ENCODE data around the gene BFSP2.
"Not testable (repeated sequence)": the region's sequence is repeated elsewhere in the genome, so short reads cannot be mapped to it uniquely, and the experiment has no call there.

BFSP2 gene

DNA sequence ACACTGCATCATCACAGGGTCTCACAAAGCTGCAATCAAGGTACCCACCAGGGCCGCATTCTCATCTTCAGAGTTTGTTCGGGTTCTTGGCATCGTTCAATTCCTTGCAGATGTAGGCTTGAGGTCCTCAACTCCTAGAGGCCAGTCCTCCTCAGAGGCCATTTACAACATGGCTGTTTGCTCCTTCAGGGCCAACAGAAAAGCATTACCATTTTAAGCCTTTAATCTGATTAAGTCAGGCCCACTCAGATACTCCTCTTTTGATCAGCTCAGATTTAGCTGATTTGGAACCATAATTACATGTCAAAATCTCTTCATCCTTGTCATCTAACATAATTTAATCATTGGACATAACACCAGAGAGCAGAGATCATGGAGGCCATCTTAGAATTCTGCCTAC is 55.4 kb downstream of the BFSP2 start:
- no peak for DNase-seq (ENCODE audit: low read depth in 2 of 2, low spot score in 1 of 2)

DNA sequence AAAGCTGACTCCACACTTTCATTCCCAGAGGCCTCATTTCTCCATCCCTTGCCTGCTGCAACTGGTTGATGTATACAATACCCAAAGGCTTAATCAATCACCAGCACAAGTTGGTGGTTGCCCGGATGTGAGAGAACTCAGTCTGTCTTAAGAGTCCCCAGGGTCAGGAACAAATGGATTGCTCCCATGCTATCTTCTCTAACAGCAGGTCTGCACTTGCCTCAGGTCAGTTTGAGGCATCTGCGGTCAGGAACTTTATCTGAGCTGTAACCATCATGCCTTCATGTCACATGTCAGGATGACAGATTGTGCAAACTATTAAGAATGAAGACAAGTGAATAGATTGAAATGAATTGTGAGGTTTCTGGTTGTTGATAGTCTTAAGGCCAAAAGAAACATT is 56.1 kb downstream of the BFSP2 start:
- no peak for DNase-seq (ENCODE audit: low read depth in 2 of 2, low spot score in 1 of 2)

GRCh38 chr3:133457025-133457424 is 57.2 kb downstream of the BFSP2 start:
- no peak for DNase-seq (ENCODE audit: low read depth in 2 of 2, low spot score in 1 of 2)

DNA sequence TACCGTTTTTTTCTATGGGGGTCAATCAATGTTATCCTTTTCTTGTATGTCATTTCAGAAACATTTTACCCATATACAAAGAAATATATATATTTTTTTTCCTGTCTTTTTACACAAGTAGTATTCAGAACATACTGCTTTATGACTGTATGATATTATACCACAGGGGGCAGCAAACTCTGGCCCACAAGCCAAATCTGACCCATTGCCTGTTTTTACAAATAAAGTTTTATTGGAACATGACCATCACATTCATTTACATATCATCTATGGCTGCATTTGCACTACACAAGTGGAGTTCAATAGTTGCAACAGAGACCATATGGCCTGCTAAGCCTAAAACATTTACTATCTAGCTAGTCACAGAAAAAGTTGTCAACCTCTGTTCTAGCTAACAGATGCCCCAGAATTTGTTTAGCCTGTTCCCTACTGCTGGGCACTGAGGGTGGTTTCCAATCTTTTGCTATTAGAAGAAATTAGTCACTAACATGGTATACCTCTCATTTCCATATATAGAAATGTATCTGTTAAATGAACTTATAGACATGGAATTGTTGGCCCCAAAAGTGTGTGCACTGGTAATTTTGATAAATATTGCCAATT is 57.7 kb downstream of the BFSP2 start:
- no peak for DNase-seq (ENCODE audit: low read depth in 2 of 2, low spot score in 1 of 2)

- no peak for DNase-seq (ENCODE audit: low read depth in 2 of 2, low spot score in 1 of 2)
These were observed 59.5 kb downstream of the BFSP2 start for GRCh38 chr3:133459400-133459799.

GRCh38 chr3:133460809-133461208 is 61.0 kb downstream of the BFSP2 start:
- no peak for DNase-seq (ENCODE audit: low read depth in 2 of 2, low spot score in 1 of 2)

GRCh38 chr3:133461291-133461690 is 61.4 kb downstream of the BFSP2 start:
- no peak for DNase-seq (ENCODE audit: low read depth in 2 of 2, low spot score in 1 of 2)

GRCh38 chr3:133463347-133463860 is 63.5 kb downstream of the BFSP2 start:
- DNase-seq (ENCODE audit: low read depth in 2 of 2, low spot score in 1 of 2): no peak

GRCh38 chr3:133464573-133464972 is 64.7 kb downstream of the BFSP2 start:
- no peak for DNase-seq (ENCODE audit: low read depth in 2 of 2, low spot score in 1 of 2)

DNA sequence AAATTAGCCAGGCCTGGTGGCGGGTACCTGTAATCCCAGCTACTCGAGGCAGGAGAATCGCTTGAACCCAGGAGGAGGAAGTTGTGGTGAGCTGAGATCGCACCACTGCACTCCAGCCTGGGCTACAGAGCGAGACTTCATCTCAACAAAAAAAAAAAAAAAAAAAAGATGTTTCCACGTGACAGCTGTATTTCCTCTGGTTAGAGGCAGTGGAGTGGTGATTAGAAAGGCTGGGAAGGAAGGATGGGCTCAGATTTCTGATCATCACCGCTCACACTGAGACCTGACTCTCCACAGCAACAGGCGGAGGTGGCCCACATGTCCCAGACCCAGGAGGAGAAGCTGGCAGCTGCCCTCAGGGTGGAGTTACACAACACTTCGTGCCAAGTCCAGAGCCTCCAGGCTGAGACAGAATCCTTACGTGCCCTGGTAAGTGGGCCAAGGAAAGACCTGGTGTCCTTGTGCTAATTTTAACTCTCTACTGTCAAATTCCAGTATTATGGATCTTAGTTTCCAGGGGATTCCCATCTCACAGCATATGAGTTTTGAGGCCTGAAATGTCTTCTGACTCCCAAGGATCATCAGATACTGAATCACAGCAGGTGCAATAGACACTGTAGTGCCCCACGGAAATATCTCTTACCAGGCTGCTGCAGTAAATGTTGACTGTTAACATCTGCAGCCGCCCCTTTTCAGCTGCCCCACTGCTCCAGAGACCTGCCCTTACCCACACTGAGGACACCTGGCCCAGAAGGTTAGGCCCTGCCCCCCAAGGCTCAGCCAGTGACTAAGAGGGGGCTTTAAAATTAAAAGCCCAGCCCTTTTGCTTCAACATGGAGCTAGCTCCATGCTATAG is 66.9 kb downstream of the BFSP2 start:
- DNase-seq (ENCODE audit: low read depth in 2 of 2, low spot score in 1 of 2): no peak

GRCh38 chr3:133467780-133468179 is 67.9 kb downstream of the BFSP2 start:
- no peak for DNase-seq (ENCODE audit: low read depth in 2 of 2, low spot score in 1 of 2)

DNA sequence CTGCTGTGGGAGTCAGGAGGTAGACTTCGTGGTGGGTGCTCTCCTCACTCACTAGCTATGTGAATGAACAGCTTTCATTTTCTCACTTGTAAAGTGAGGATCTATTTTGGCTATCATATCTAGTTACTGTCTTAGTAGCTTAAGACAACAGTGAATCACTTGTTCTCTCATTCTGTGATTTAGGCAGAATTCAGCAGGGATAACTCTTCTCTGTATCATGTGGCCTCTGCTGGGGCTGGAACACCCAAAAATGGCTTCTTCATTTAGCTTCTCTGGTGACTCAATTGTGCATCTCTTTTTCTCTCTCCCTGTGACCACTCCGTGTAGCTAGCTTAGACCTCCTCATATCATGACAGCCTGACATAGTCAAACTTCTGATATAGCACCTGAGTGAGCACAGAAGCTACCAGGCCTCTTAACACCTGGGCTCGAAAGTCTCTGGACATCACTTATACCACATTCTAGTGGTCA is 68.4 kb downstream of the BFSP2 start:
- DNase-seq (ENCODE audit: low read depth in 2 of 2, low spot score in 1 of 2): no peak

DNA sequence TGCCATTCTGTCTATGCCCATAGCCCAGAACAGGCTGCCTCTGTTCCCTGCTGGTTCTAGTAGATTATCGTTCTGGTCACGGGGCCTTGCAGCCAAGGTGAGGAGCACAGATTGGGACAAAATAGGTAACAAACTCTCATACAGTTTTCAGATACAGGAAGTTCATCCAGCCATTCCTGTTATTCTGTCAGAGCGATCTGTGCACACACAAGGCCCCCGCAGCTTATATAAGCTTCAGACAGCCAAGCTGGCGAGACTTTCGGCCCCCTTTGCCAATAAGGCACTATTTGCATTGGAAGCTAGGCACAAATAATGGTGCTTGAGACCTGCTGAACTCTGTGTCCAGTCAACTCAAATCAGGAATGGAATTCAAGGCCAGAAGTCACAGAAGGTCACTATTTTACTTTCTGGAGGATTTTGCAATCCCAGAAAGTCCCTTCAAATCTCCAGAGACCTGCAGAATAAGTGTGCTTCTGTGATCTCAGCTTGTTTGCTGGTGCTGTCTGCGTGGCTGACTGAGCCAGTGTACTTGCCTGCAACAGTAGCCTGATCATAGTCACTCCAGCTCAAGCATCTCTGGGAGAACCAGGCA is 69.4 kb downstream of the BFSP2 start:
- DNase-seq (ENCODE audit: low read depth in 2 of 2, low spot score in 1 of 2): no peak

- no peak for DNase-seq (ENCODE audit: low read depth in 2 of 2, low spot score in 1 of 2)
These were observed 72.4 kb downstream of the BFSP2 start for GRCh38 chr3:133472242-133472641.

GRCh38 chr3:133472889-133473288 is 73.0 kb downstream of the BFSP2 start:
- no peak for DNase-seq (ENCODE audit: low read depth in 2 of 2, low spot score in 1 of 2)

DNA sequence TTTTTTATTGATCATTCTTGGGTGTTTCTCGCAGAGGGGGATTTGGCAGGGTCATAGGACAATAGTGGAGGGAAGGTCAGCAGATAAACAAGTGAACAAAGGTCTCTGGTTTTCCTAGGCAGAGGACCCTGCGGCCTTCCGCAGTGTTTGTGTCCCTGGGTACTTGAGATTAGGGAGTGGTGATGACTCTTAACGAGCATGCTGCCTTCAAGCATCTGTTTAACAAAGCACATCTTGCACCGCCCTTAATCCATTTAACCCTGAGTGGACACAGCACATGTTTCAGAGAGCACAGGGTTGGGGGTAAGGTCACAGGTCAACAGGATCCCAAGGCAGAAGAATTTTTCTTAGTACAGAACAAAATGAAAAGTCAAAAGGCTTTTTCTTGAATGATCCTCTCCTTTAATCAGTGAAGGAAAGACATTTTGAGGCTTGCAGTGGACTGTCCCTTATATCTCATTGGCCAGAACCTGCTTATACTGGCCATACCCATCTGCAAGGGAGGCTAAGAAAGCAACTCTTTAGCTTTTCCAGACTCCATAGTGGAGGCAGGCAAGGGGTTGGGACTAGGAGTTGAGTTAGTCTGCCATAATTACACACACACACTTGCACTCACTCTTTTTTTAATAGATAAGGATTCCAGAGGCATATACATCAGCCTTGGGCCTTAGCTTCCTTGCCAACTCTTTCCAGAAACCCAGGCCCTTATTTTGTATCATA is 73.8 kb downstream of the BFSP2 start:
- not testable (repeated sequence) for DNase-seq (ENCODE audit: low read depth in 2 of 2, low spot score in 1 of 2)

- DNase-seq (ENCODE audit: low read depth in 2 of 2, low spot score in 1 of 2): no peak
These were observed 74.5 kb downstream of the BFSP2 start for GRCh38 chr3:133474251-133474801.

DNA sequence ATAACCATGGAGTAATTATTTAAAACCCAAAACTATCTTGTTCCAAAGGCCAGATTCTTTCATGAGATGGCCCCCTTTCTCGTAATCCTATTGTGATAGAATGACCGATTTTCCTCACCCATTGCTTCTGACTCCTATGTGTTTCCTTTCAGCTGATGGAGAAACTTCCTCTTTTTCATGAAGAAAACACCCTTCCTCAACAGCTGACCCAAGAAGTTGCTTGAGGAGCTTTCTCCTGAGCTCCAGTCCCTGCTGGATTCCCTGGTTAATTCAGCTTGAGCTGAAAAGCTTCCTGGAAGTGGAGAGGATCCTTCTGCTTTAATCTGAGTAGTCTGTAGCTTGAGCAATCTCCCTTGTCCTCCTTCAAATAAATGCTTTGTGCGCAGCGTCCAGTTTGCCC is 75.0 kb downstream of the BFSP2 start:
- no peak for DNase-seq (ENCODE audit: low read depth in 2 of 2, low spot score in 1 of 2)

DNA sequence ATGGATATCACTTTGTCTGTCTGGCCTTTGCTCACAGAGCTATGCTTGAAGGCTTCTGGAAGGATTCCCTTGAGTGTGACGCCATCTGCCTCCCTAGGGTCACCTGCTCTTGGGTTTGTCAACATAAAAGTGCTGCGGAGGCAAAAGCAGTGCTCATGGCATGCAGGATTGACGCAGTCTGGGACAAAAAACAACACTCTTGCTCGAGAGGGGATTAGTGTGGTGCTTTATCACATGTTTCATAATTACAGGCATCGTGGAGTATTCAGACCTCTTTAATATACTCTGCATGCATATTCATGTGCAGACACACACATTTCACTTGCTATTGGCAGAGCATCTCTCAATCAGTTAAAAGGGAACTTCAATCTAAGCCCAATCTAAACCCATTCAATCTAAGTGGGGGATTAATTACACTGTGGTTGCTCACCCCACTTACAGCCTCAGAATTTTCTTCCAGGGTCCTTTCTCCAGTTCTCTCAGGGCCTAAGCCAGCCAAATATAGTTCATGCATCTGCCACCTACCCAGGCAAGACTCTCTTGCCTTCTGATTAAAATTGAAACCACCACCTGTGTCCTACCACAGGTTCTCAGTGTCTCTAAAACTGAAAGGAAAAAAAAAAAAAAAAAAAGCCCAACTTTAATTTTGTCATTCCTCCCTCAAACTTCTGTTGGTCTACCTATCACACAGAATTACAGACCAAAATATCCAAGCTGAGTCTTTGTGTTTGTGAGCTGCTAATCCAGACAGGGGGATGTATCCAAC is 75.6 kb downstream of the BFSP2 start:
- no peak for DNase-seq (ENCODE audit: low read depth in 2 of 2, low spot score in 1 of 2)

- no peak for DNase-seq (ENCODE audit: low read depth in 2 of 2, low spot score in 1 of 2)
These were observed 77.1 kb downstream of the BFSP2 start for GRCh38 chr3:133476971-133477375.
